ENCODE data around the gene ISLR. TPM values are rescaled to one million over a fixed set of nuclear protein-coding genes. Genes with fewer than 3 reads are reported as not detected.

The ISLR gene
- total RNA-seq, 1 experiment from 2014 or later, result 0.12 TPM

GRCh38 chr15:74201710-74202420, 28.4 kb downstream of the ISLR start:
- no peak overlapping the region for H3K9ac ChIP-seq (ENCODE audit: low read length)
- ChIA-PET POLR2A (no interaction called here), RAD21 (ENCODE audit: low non-redundant PET in 1 of 2, low total read pairs in 2 of 2, uncharacterized antibody in 2 of 2, unreplicated experiment in 2 of 2) (interaction anchor here in 1 of 2 experiments (1.6 kb wide), 1 partner anchor 106 kb away, joined by 3 read pairs; no protein-coding TSS in a partner anchor), CTCF (no interaction called here)
- H3K4me1 ChIP-seq (ENCODE audit: control insufficient read depth in 1 of 2, insufficient read depth in 2 of 2, low read length in 2 of 2), result peaks cover 27 to 58% of the 10 kb centered on the region in 2 experiments
- intact Hi-C loops (cut with micrococcal nuclease), result loop anchor here (2.0 to 5.0 kb wide), 2 partner anchors 39 to 50 kb away; no protein-coding TSS in a partner anchor
- H3K9me2 ChIP-seq (ENCODE audit: insufficient read depth), result no peaks in the 10 kb centered on the region
- no TSS peak for BruUV-seq (replicated peaks)
- TF ChIP-seq YY1 (IDR thresholded peaks at IDR 0.05; ENCODE audit: extremely low read depth, insufficient replicate concordance, low read depth, low read length), result no peak
- no peak for TF ChIP-seq JUND (IDR thresholded peaks at IDR 0.05)
- no peak for TF ChIP-seq FOSL1 (IDR thresholded peaks at IDR 0.05; ENCODE audit: low read depth)
- TF ChIP-seq EZH2phosphoT487 (IDR thresholded peaks at IDR 0.05; ENCODE audit: borderline replicate concordance), result no peak
- TF ChIP-seq EZH2 (IDR thresholded peaks at IDR 0.05), result no peak
- no peak for TF ChIP-seq EGR1 (IDR thresholded peaks at IDR 0.05; ENCODE audit: low read depth)
- TF ChIP-seq ZNF274 (IDR thresholded peaks at IDR 0.05; ENCODE audit: low read depth, low read length), result no peak
- no peak for TF ChIP-seq POLR2A (IDR thresholded peaks at IDR 0.05; ENCODE audit: borderline replicate concordance, extremely low read depth, insufficient read depth, insufficient read length)
- no peak for TF ChIP-seq SP1 (IDR thresholded peaks at IDR 0.05; ENCODE audit: low read depth)
- TF ChIP-seq SRF (IDR thresholded peaks at IDR 0.05; ENCODE audit: low read depth), result no peak
- no peak for TF ChIP-seq SIN3A (IDR thresholded peaks at IDR 0.05; ENCODE audit: low read depth)
- no peak for TF ChIP-seq MAX (IDR thresholded peaks at IDR 0.05)
- no peak for TF ChIP-seq ELF1 (IDR thresholded peaks at IDR 0.05; ENCODE audit: borderline replicate concordance, low read depth)
- TF ChIP-seq ATF3 (IDR thresholded peaks at IDR 0.05), result no peak
- TF ChIP-seq POLR2AphosphoS5 (IDR thresholded peaks at IDR 0.05; ENCODE audit: low read depth, low read length), result no peak
- no peak for TF ChIP-seq ZBTB33 (IDR thresholded peaks at IDR 0.05; ENCODE audit: extremely low read depth, insufficient replicate concordance, low read length)
- no peak for ATAC-seq
- H4K20me1 ChIP-seq (ENCODE audit: insufficient read depth), result no peaks in the 10 kb centered on the region
- no peak for DNase-seq (ENCODE audit: low read depth, low spot score)
- H3K9me3 ChIP-seq (ENCODE audit: control insufficient read depth in 1 of 2, insufficient read depth in 1 of 2, low read depth in 1 of 2, low read length in 2 of 2), result no peaks in the 10 kb centered on the region
- no peaks in the 10 kb centered on the region for H3K79me2 ChIP-seq (ENCODE audit: insufficient read depth, low read length)
- no peak overlapping the region for H3K27ac ChIP-seq (ENCODE audit: low read depth, low read length)
- H3K4me2 ChIP-seq (ENCODE audit: low read length), result peak overlapping the region; percentile 59
- no peak overlapping the region for H3K4me3 ChIP-seq (replicated peaks in 1 of 2; ENCODE audit: low read depth in 1 of 2, low read length in 2 of 2)
- H3K36me3 ChIP-seq (ENCODE audit: control insufficient read depth in 1 of 2, insufficient read depth in 2 of 2, low read length in 2 of 2), result no peaks in the 10 kb centered on the region
- peaks cover 14% of the 10 kb centered on the region; the same call in 1 of the 2 replicates for H3K27me3 ChIP-seq (ENCODE audit: insufficient read depth, low read length)
- H2AFZ ChIP-seq (ENCODE audit: low read depth, low read length, poor library complexity, severe bottlenecking), result no peak overlapping the region

All from HCT116 (cell line).